H1 (cell line): ENCODE results near the gene PET100. TPM values are rescaled to one million over a fixed set of nuclear protein-coding genes. Genes with fewer than 3 reads are reported as not detected.

Source experiments
- CTCF ChIA-PET: fragments of 300-600 bp; sonication (Branson Sonifier 250); formaldehyde crosslinking; loops from one replicate; lab custom pipeline; 2021; ENCODE audit not compliant: partially characterized antibody; lab: Charles Lee
- POLR2A ChIA-PET: fragments of 300-600 bp; sonication (Branson Sonifier 250); formaldehyde crosslinking; loops from one replicate; lab custom pipeline; 2021; ENCODE audit warnings: inconsistent platforms; ENCODE audit not compliant: partially characterized antibody; lab: Charles Lee
- DNase-seq, 2 experiments: peaks; one replicate each; pipeline versions ENCODE4 v3.0.0 to v3.0.0-alpha.2; 2010 to 2022; ENCODE audit warnings: low spot score in 2 of 2, low read depth in 1 of 2, mixed read lengths in 1 of 2
- FAIRE-seq: peaks from 2 replicates; lab custom pipeline; 2011; peaks lifted over from hg19 to GRCh38; lab: Jason Lieb, UNC
- H2AFZ ChIP-seq: 2 replicates; pipeline ENCODE4 v1.8.1; 2012; ENCODE audit warnings: low read length, inconsistent platforms
- H2AK5ac ChIP-seq: 2 replicates; pipeline ENCODE4 v1.6.1; 2013; ENCODE audit warnings: low read depth, low read length
- H2BK120ac ChIP-seq: replicated peaks from 2 replicates; pipeline ENCODE3; 2013; ENCODE audit warnings: low read depth, low read length, inconsistent platforms
- H2BK12ac ChIP-seq: 2 replicates; pipeline ENCODE4 v1.6.1; 2013; ENCODE audit warnings: low read depth, low read length
- H2BK15ac ChIP-seq: 2 replicates; pipeline ENCODE4 v1.6.1; 2013; ENCODE audit warnings: low read length
- H2BK20ac ChIP-seq: 2 replicates; pipeline ENCODE4 v1.6.1; 2013; ENCODE audit warnings: low read length
- H2BK5ac ChIP-seq: 2 replicates; pipeline ENCODE4 v1.6.1; 2013; ENCODE audit warnings: low read depth, low read length
- H3K14ac ChIP-seq: 2 replicates; pipeline ENCODE4 v1.6.1; 2013; ENCODE audit warnings: inconsistent platforms; ENCODE audit not compliant: insufficient read length
- H3K18ac ChIP-seq: 2 replicates; pipeline ENCODE4 v1.6.1; 2013; ENCODE audit warnings: low read length; ENCODE audit errors: extremely low read depth
- H3K23ac ChIP-seq: 2 replicates; pipeline ENCODE4 v1.6.1; 2013; ENCODE audit warnings: inconsistent platforms; ENCODE audit not compliant: insufficient read length
- H3K23me2 ChIP-seq: 2 replicates; pipeline ENCODE4 v1.6.1; 2013; ENCODE audit warnings: low read depth, low read length
- H3K27ac ChIP-seq: 2 replicates; pipeline ENCODE4 v1.6.1; 2011; ENCODE audit warnings: low read depth, low read length, inconsistent platforms
- H3K27me3 ChIP-seq, 4 experiments: replicated peaks in 1 of 4; 1 replicate in 1 of 4; 2 replicates in 3 of 4; pipeline versions ENCODE4 v1.6.1 to v1.8.1; 2011 to 2013; ENCODE audit warnings: low read length in 3 of 4, mild to moderate bottlenecking in 3 of 4, inconsistent platforms in 2 of 4, mixed read lengths in 2 of 4, moderate library complexity in 1 of 4; ENCODE audit not compliant: control insufficient read depth in 3 of 4, insufficient read depth in 3 of 4; ENCODE audit errors: extremely low read depth in 1 of 4
- H3K36me3 ChIP-seq, 4 experiments: 2 replicates each; pipeline versions ENCODE4 v1.6.1 to v1.8.1; 2011 to 2013; ENCODE audit warnings: mild to moderate bottlenecking in 4 of 4, low read length in 3 of 4, moderate library complexity in 2 of 4, control low read depth in 1 of 4, inconsistent platforms in 1 of 4; ENCODE audit not compliant: insufficient read depth in 4 of 4, control insufficient read depth in 2 of 4
- H3K4ac ChIP-seq: replicated peaks from 2 replicates; pipeline ENCODE3; 2013; ENCODE audit warnings: low read length, low read depth, mixed read lengths, inconsistent platforms; ENCODE audit not compliant: insufficient read length
- H3K4me1 ChIP-seq, 4 experiments: replicated peaks in 1 of 4; 1 replicate in 1 of 4; 2 replicates in 3 of 4; pipeline versions ENCODE4 v1.6.1 to v1.8.1; 2011 to 2013; ENCODE audit warnings: low read length in 3 of 4, inconsistent platforms in 2 of 4, mixed read lengths in 1 of 4; ENCODE audit not compliant: insufficient read depth in 4 of 4, control insufficient read depth in 3 of 4
- H3K4me2 ChIP-seq, 2 experiments: 2 replicates each; pipeline versions ENCODE4 v1.6.1 to v1.8.1; 2011 to 2013; ENCODE audit warnings: low read depth in 2 of 2, low read length in 2 of 2, control low read depth in 1 of 2, inconsistent platforms in 1 of 2, mild to moderate bottlenecking in 1 of 2; ENCODE audit not compliant: insufficient read depth in 1 of 2
- H3K4me3 ChIP-seq, 4 experiments: fragments of 200-600, 300-600 bp in 1 of 4; sonication (generic), shearing (Covaris generic), sonication (Bioruptor Twin) in 1 of 4; 2 replicates each; pipeline versions ENCODE4 v1.5.1 to v1.8.1; 2011 to 2016; ENCODE audit warnings: low read length in 4 of 4, low read depth in 3 of 4, control low read depth in 2 of 4, inconsistent platforms in 2 of 4, mild to moderate bottlenecking in 2 of 4, mixed read lengths in 1 of 4, moderate library complexity in 1 of 4; ENCODE audit not compliant: insufficient read depth in 2 of 4; ENCODE audit errors: extremely low read depth in 1 of 4
- H3K56ac ChIP-seq: replicated peaks from 2 replicates; pipeline ENCODE3; 2013; ENCODE audit warnings: low read depth, mild to moderate bottlenecking, mixed read lengths, low read length, inconsistent platforms; ENCODE audit not compliant: insufficient read length
- H3K79me1 ChIP-seq: 2 replicates; pipeline ENCODE4 v1.6.1; 2013; ENCODE audit warnings: low read depth, low read length, control low read depth
- H3K79me2 ChIP-seq, 2 experiments: 2 replicates each; pipeline versions ENCODE4 v1.6.1 to v1.8.1; 2012 to 2013; ENCODE audit warnings: low read length in 2 of 2, mild to moderate bottlenecking in 2 of 2, inconsistent platforms in 1 of 2; ENCODE audit not compliant: insufficient read depth in 2 of 2, control insufficient read depth in 1 of 2
- H3K9ac ChIP-seq, 4 experiments: replicated peaks in 1 of 4; 1 replicate in 1 of 4; 2 replicates in 3 of 4; pipeline versions ENCODE4 v1.6.1 to v1.8.1; 2011 to 2013; ENCODE audit warnings: low read depth in 3 of 4, low read length in 3 of 4, control low read depth in 2 of 4, mild to moderate bottlenecking in 2 of 4, moderate library complexity in 2 of 4, inconsistent platforms in 1 of 4; ENCODE audit errors: extremely low read depth in 1 of 4
- H3K9me3 ChIP-seq, 2 experiments: 2 replicates each; pipeline versions ENCODE4 v1.6.1 to v1.8.1; 2012 to 2013; ENCODE audit warnings: mild to moderate bottlenecking in 2 of 2, moderate library complexity in 2 of 2, control low read depth in 1 of 2, inconsistent platforms in 1 of 2, low read depth in 1 of 2, low read length in 1 of 2, mixed read lengths in 1 of 2; ENCODE audit not compliant: insufficient read depth in 2 of 2
- H4K20me1 ChIP-seq, 2 experiments: replicated peaks in 1 of 2; 2 replicates each; pipeline versions ENCODE3 to v1.8.1; 2011 to 2013; ENCODE audit warnings: inconsistent platforms in 2 of 2, low read length in 2 of 2, mild to moderate bottlenecking in 1 of 2; ENCODE audit not compliant: insufficient read depth in 2 of 2, control insufficient read depth in 1 of 2
- H4K5ac ChIP-seq: 2 replicates; pipeline ENCODE4 v1.6.1; 2013; ENCODE audit warnings: low read length, low read depth, mixed read lengths, inconsistent platforms; ENCODE audit not compliant: insufficient read length
- H4K8ac ChIP-seq: 2 replicates; pipeline ENCODE4 v1.8.0; 2013; ENCODE audit warnings: mild to moderate bottlenecking, moderate library complexity, low read length, inconsistent platforms; ENCODE audit not compliant: insufficient read depth; ENCODE audit errors: extremely low read depth
- H4K91ac ChIP-seq: replicated peaks from 2 replicates; pipeline ENCODE3; 2013; ENCODE audit warnings: low read length, mixed read lengths, inconsistent platforms; ENCODE audit not compliant: insufficient read length
- BACH1 ChIP-seq: IDR thresholded peaks from 2 replicates; pipeline ENCODE4 v1.6.1; 2012; ENCODE audit warnings: low read length, improper control_type of control experiment
- CBX8 ChIP-seq: fragments of 300-800, 300-1000 bp; sonication (generic); IDR thresholded peaks from 2 replicates; pipeline ENCODE4 v1.7.1; 2016; ENCODE audit warnings: low read depth, low read length, borderline replicate concordance
- HDAC2 ChIP-seq, 2 experiments: fragments of 300-600 bp in 1 of 2; sonication (generic) in 1 of 2; IDR thresholded peaks; 2 replicates each; pipeline ENCODE4 v1.6.1; 2011 to 2012; ENCODE audit warnings: low read depth in 2 of 2, low read length in 2 of 2, mild to moderate bottlenecking in 2 of 2, moderate library complexity in 2 of 2, borderline replicate concordance in 1 of 2, inconsistent platforms in 1 of 2
- MAFK ChIP-seq: IDR thresholded peaks from 2 replicates; pipeline ENCODE4 v1.6.1; 2012; ENCODE audit warnings: low read depth, mild to moderate bottlenecking, improper control_type of control experiment, low read length
- NRF1 ChIP-seq: IDR thresholded peaks from 2 replicates; pipeline ENCODE4 v1.6.1; 2011; ENCODE audit warnings: mild to moderate bottlenecking, low read depth, low read length, improper control_type of control experiment
- POLR2AphosphoS5 ChIP-seq: IDR thresholded peaks from 2 replicates; pipeline ENCODE4 v1.6.1; 2011; ENCODE audit warnings: low read depth, low read length
- SIX5 ChIP-seq: IDR thresholded peaks from 2 replicates; pipeline ENCODE4 v1.6.1; 2011; ENCODE audit warnings: mild to moderate bottlenecking, low read depth, low read length
- SUZ12 ChIP-seq: fragments of 200-600 bp; sonication (generic); IDR thresholded peaks from 2 replicates; pipeline ENCODE4 v1.6.1; 2012; ENCODE audit warnings: mild to moderate bottlenecking, inconsistent platforms, low read length, moderate library complexity, mixed read lengths
- TCF12 ChIP-seq: IDR thresholded peaks from 2 replicates; pipeline ENCODE4 v1.6.1; 2011; ENCODE audit warnings: low read depth, mild to moderate bottlenecking, low read length
- TEAD4 ChIP-seq: IDR thresholded peaks from 2 replicates; pipeline ENCODE4 v1.6.1; 2012; ENCODE audit warnings: low read depth, low read length, inconsistent platforms, mixed read lengths
- WGBS, 2 experiments: shearing (Covaris generic) in 1 of 2; methylation state at CpG; one replicate each; pipeline versions ENCODE4 v1.1.6 to v1.1.7; 2013 to 2015; ENCODE audit warnings: low lambda C conversion rate in 2 of 2, mixed read lengths in 2 of 2, inconsistent platforms in 1 of 2, low coverage in 1 of 2, missing lambda C conversion rate in 1 of 2; ENCODE audit not compliant: insufficient replicate concordance in 2 of 2, insufficient coverage in 1 of 2, insufficient read length in 1 of 2; ENCODE audit errors: extremely low coverage in 1 of 2, missing lambda C conversion rate in 1 of 2; 5-methylcytosine and 5-hydroxymethylcytosine counted together
- polyA plus RNA-seq, 7 experiments: library from polyadenylated mRNA; depleted of rRNA in 3 of 7; stranded (reverse) in 5 of 7; unstranded in 2 of 7; fragments of >200 nt in 5 of 7; fragments of 200-250 nt in 2 of 7; gene quantifications; 1 replicate in 5 of 7; 2 replicates in 1 of 7; 4 replicates in 1 of 7; pipeline versions ENCODE4 v1.2.1 to v1.2.3, GENCODE V29; 2011 to 2013; ENCODE audit warnings: missing spikeins in 2 of 7, mixed read lengths in 2 of 7
- total RNA-seq: library from RNA; stranded (reverse); fragmentation: NEBNext Ultra II Directional; extraction: Animal tissue kit (Norgen Biotek cat#: 25700); gene quantifications from 2 replicates; pipeline ENCODE4 v1.2.1, GENCODE V29; 2021

The PET100 gene
- total and polyA plus RNA-seq, 2 of the 8 experiments (the other 6 are each of a cell fraction or from before 2014, with no cell fraction given): 80.8 to 105 TPM

DNA sequence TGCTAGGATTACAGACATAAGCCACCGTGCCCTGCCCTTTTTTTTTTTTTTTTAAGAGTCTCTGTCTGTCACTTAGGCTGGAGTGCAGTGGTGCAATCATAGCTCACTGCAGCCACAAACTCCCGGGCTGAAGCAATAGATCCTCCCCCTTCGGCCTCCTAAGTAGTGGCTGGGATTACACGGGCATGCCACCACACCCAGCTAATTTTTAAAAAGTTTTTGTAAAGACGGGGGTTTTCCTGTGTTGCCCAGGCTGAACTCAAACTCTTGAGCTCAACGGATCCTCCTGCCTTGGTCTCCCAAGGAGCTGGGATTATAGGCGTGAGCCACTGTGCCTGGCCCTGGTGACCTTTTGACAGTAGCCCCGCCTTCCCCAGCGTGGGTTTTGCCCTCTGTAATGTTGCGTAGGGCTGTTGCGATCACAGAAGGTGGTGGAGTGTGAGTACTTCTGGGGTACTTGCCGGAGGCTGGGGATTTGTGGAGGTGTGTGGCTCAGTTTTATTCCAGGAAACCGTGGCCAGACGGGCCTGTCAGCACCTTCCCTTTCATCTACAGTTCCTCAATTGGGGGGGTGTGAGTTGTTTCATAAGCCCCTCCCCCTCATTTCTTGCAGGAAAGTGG, 27.6 kb downstream of the PET100 start:
- H3K27ac ChIP-seq: no peak overlapping the region
- no peaks in the 10 kb centered on the region for H4K20me1 ChIP-seq
- H3K23ac ChIP-seq: no peak overlapping the region
- no peaks in the 10 kb centered on the region for H3K9me3 ChIP-seq
- H2AK5ac ChIP-seq: no peak overlapping the region
- POLR2A ChIA-PET: interaction anchor here (0.8 to 0.9 kb wide), 2 partner anchors 9 to 142 kb away, joined by 3 to 4 read pairs; no protein-coding TSS in a partner anchor
- H3K4me3 ChIP-seq: no peak overlapping the region
- H2BK20ac ChIP-seq: no peak overlapping the region
- no peak overlapping the region for H3K4me2 ChIP-seq
- H4K8ac ChIP-seq: no peak overlapping the region
- CTCF ChIA-PET: interaction anchor here (0.6 to 2.7 kb wide), 7 partner anchors 9 to 142 kb away, joined by 3 to 10 read pairs (median 4); partner anchors contain the start of gene TRAPPC5
- no peak overlapping the region for H2AFZ ChIP-seq
- H3K4me1 ChIP-seq: peaks cover 0 to 2% (median 0%) of the 10 kb centered on the region in 4 experiments; a peak in 3 of 7 replicates
- no peak overlapping the region for H3K4ac ChIP-seq
- peaks cover 2 to 10% (median 4%) of the 10 kb centered on the region in 4 experiments; a peak in 6 of 7 replicates for H3K27me3 ChIP-seq
- no peaks in the 10 kb centered on the region for H3K79me2 ChIP-seq
- H3K9ac ChIP-seq: no peak overlapping the region
- H3K56ac ChIP-seq: no peak overlapping the region
- H2BK120ac ChIP-seq: no peak overlapping the region
- H2BK15ac ChIP-seq: no peak overlapping the region
- no peak overlapping the region for H4K5ac ChIP-seq
- H3K14ac ChIP-seq: no peak overlapping the region
- H3K23me2 ChIP-seq: 0 out of 2 replicates have a peak, but pooled peaks cover under 1% of the 10 kb centered on the region
- no peaks in the 10 kb centered on the region for H3K79me1 ChIP-seq
- 81% methylated on average over 13 of the region's 14 CpGs; no CpG with 5 or more reads in 1 of the 2 experiments for WGBS, 2 experiments
- no peak overlapping the region for H4K91ac ChIP-seq
- H2BK12ac ChIP-seq: no peak overlapping the region
- FAIRE-seq (no peak), DNase-seq (no peak)
- H3K36me3 ChIP-seq: no peaks in the 10 kb centered on the region
- no peak overlapping the region for H2BK5ac ChIP-seq
- H3K18ac ChIP-seq: no peak overlapping the region
- TF ChIP-seq BACH1 (no peak), HDAC2 (IDR thresholded peaks at IDR 0.05; ENCODE audit: borderline replicate concordance in 1 of 2, low read depth in 2 of 2, low read length in 2 of 2) (no peak), MAFK (no peak), TCF12 (no peak), POLR2AphosphoS5 (no peak), SUZ12 (no peak), SIX5 (no peak), TEAD4 (no peak), NRF1 (no peak), CBX8 (no peak)
